Astrocyte of the spinal cord (primary cell): ENCODE measurements around the gene NECTIN1.

Experiments used
- DNase-seq: peaks from one replicate; pipeline ENCODE4 v3.0.0; 2011; ENCODE audit warnings: low read depth, low spot score
- H3K4me3 ChIP-seq: 2 replicates; pipeline ENCODE4 v1.5.1; 2011; ENCODE audit warnings: low read depth, mild to moderate bottlenecking, low read length, moderate library complexity
- CTCF ChIP-seq: IDR thresholded peaks from 2 replicates; pipeline ENCODE4 v1.5.1; 2012; ENCODE audit warnings: low read depth, mild to moderate bottlenecking, low read length, inconsistent platforms
- in situ Hi-C: cut with HindIII; loops from 2 replicates; pipeline ENCODE4 v1.10.0; 2017; ENCODE audit warnings: low sequenced_read_pairs

Gene NECTIN1

GRCh38 chr11:119741369-119742262 is 12.6 kb upstream of the NECTIN1 start:
- DNase-seq: no peak
- TF ChIP-seq CTCF: peak; percentile 78
- no peak overlapping the region for H3K4me3 ChIP-seq
- in situ Hi-C loops: no loop called here

- DNase-seq: no peak
- in situ Hi-C loops: no loop called here
- TF ChIP-seq CTCF: no peak
- no peak overlapping the region for H3K4me3 ChIP-seq
Observed at GRCh38 chr11:119739975-119740374, 11.0 kb upstream of the NECTIN1 start.

- no peak for TF ChIP-seq CTCF
- no peak for DNase-seq
- no peak overlapping the region for H3K4me3 ChIP-seq
- in situ Hi-C loops: no loop called here
Observed at GRCh38 chr11:119739021-119739703, 10.2 kb upstream of the NECTIN1 start.

GRCh38 chr11:119738059-119738439 is 9.0 kb upstream of the NECTIN1 start:
- in situ Hi-C loops: no loop called here

GRCh38 chr11:119737366-119738058 is 8.5 kb upstream of the NECTIN1 start:
- no peak for DNase-seq
- H3K4me3 ChIP-seq: no peak overlapping the region
- no peak for TF ChIP-seq CTCF
- in situ Hi-C loops: no loop called here

More at GRCh38 chr11:119738059-119738439, 9.0 kb upstream of the NECTIN1 start:
- TF ChIP-seq CTCF: no peak
- DNase-seq: no peak
- no peak overlapping the region for H3K4me3 ChIP-seq

- no peak for DNase-seq
- TF ChIP-seq CTCF: no peak
- in situ Hi-C loops: no loop called here
- H3K4me3 ChIP-seq: no peak overlapping the region
Observed at GRCh38 chr11:119734788-119735187, 5.8 kb upstream of the NECTIN1 start.
